CD14-positive monocyte (primary cell): ENCODE measurements around the gene FRY. TPM values are rescaled to one million over a fixed set of nuclear protein-coding genes. Genes with fewer than 3 reads are reported as not detected.

ENCODE experiments used
- DNase-seq, 3 donors: peaks; one replicate each; pipeline ENCODE4 v3.0.0-alpha.2; 2011 to 2022
- H2AFZ ChIP-seq: 2 replicates; pipeline ENCODE4 v1.6.0; 2012; ENCODE audit warnings: mild to moderate bottlenecking, low read depth, low read length, inconsistent platforms; ENCODE audit not compliant: insufficient read depth, poor library complexity, severe bottlenecking
- H3K27ac ChIP-seq, 2 donors: 1 replicate in 1 of 2; 2 replicates in 1 of 2; pipeline ENCODE4 v1.5.1; 2012 to 2013; ENCODE audit warnings: low read length in 2 of 2, control low read depth in 1 of 2, inconsistent platforms in 1 of 2, low read depth in 1 of 2, mild to moderate bottlenecking in 1 of 2
- H3K27me3 ChIP-seq, 2 donors: one replicate each; pipeline versions ENCODE4 v1.6.0 to v1.6.1; 2011 to 2013; ENCODE audit warnings: low read length in 2 of 2; ENCODE audit not compliant: control insufficient read depth in 2 of 2, insufficient read depth in 2 of 2
- H3K36me3 ChIP-seq, 2 donors: replicated peaks in 1 of 2; 1 replicate in 1 of 2; 2 replicates in 1 of 2; pipeline versions ENCODE4 v1.5.1 to v1.6.1; 2012 to 2013; ENCODE audit warnings: low read length in 2 of 2, control low read depth in 1 of 2, inconsistent platforms in 1 of 2, mild to moderate bottlenecking in 1 of 2; ENCODE audit not compliant: insufficient read depth in 2 of 2, control insufficient read depth in 1 of 2
- H3K4me1 ChIP-seq, 2 donors: 1 replicate in 1 of 2; 2 replicates in 1 of 2; pipeline versions ENCODE4 v1.5.1 to v1.6.1; 2012 to 2013; ENCODE audit warnings: low read length in 2 of 2, control low read depth in 1 of 2, inconsistent platforms in 1 of 2, mild to moderate bottlenecking in 1 of 2, moderate library complexity in 1 of 2; ENCODE audit not compliant: insufficient read depth in 2 of 2, control insufficient read depth in 1 of 2
- H3K4me2 ChIP-seq: replicated peaks from 2 replicates; pipeline ENCODE3; 2012; ENCODE audit warnings: low read length, moderate library complexity, mild to moderate bottlenecking; ENCODE audit not compliant: poor library complexity, severe bottlenecking; ENCODE audit errors: extremely low read depth
- H3K4me3 ChIP-seq, 3 experiments: fragments of 200-600 bp in 1 of 3; sonication (generic) in 1 of 3; replicated peaks in 1 of 3; 1 replicate in 2 of 3; 2 replicates in 1 of 3; pipeline ENCODE4 v1.5.1; 2011 to 2013; ENCODE audit warnings: low read length in 3 of 3, mild to moderate bottlenecking in 3 of 3, control low read depth in 2 of 3, low read depth in 2 of 3, inconsistent platforms in 1 of 3, moderate library complexity in 1 of 3
- H3K79me2 ChIP-seq: 2 replicates; pipeline ENCODE4 v1.6.0; 2012; ENCODE audit warnings: mild to moderate bottlenecking, control low read depth, inconsistent platforms, low read length, moderate library complexity; ENCODE audit not compliant: insufficient read depth
- H3K9ac ChIP-seq: 2 replicates; pipeline ENCODE4 v1.6.0; 2017; ENCODE audit warnings: low read length, mild to moderate bottlenecking; ENCODE audit not compliant: insufficient read depth, poor library complexity, severe bottlenecking
- H3K9me3 ChIP-seq, 2 donors: replicated peaks in 1 of 2; 1 replicate in 1 of 2; 2 replicates in 1 of 2; pipeline versions ENCODE4 v1.5.1 to v1.6.1; 2012 to 2013; ENCODE audit warnings: low read length in 2 of 2, control low read depth in 1 of 2; ENCODE audit not compliant: control insufficient read depth in 1 of 2, insufficient read depth in 1 of 2
- H4K20me1 ChIP-seq: 2 replicates; pipeline ENCODE4 v1.6.0; 2012; ENCODE audit warnings: mild to moderate bottlenecking, low read length, control low read depth, moderate library complexity; ENCODE audit not compliant: insufficient read depth
- H3K27ac Mint-ChIP-seq, 7 donors: one replicate each; pipeline ENCODE4 v1.8.0; 2020; ENCODE audit warnings: mild to moderate bottlenecking in 7 of 7, mixed read lengths in 7 of 7, moderate library complexity in 6 of 7, inconsistent platforms in 2 of 7
- H3K27me3 Mint-ChIP-seq, 3 donors: one replicate each; pipeline ENCODE4 v1.8.0; 2021 to 2022; ENCODE audit warnings: low read depth in 3 of 3, mild to moderate bottlenecking in 3 of 3, mixed read lengths in 3 of 3, moderate library complexity in 3 of 3, inconsistent platforms in 1 of 3
- H3K36me3 Mint-ChIP-seq, 2 donors: one replicate each; pipeline ENCODE4 v1.8.0; 2020; ENCODE audit warnings: mixed read lengths in 2 of 2, inconsistent platforms in 1 of 2, mild to moderate bottlenecking in 1 of 2
- H3K4me1 Mint-ChIP-seq: one replicate; pipeline ENCODE4 v1.8.0; 2020; ENCODE audit warnings: mild to moderate bottlenecking, mixed read lengths
- H3K4me3 Mint-ChIP-seq, 2 donors: one replicate each; pipeline ENCODE4 v1.8.0; 2020; ENCODE audit warnings: mild to moderate bottlenecking in 2 of 2, mixed read lengths in 2 of 2, moderate library complexity in 1 of 2
- H3K9me3 Mint-ChIP-seq, 7 donors: one replicate each; pipeline ENCODE4 v1.8.0; 2020 to 2022; ENCODE audit warnings: mixed read lengths in 7 of 7, mild to moderate bottlenecking in 6 of 7, moderate library complexity in 6 of 7, inconsistent platforms in 2 of 7
- WGBS: methylation state at CpG from one replicate; pipeline ENCODE4 v1.1.5; 2013; ENCODE audit warnings: missing lambda C conversion rate; ENCODE audit not compliant: insufficient coverage; 5-methylcytosine and 5-hydroxymethylcytosine counted together
- intact Hi-C, 2 donors: fragments of 100-400 bp; cut with micrococcal nuclease; formaldehyde crosslinking; loops; one replicate each; pipeline versions ENCODE4 v1.15.0 to v1.15.1; 2023
- polyA plus RNA-seq, 3 donors: library from polyadenylated mRNA; depleted of rRNA in 1 of 3; unstranded in 2 of 3; stranded (reverse) in 1 of 3; fragments of 300-500 nt in 2 of 3; fragments of >200 nt in 1 of 3; fragmentation: Illumina TruSeq in 2 of 3; gene quantifications; 1 replicate in 2 of 3; 2 replicates in 1 of 3; pipeline ENCODE4 v1.2.3, GENCODE V29; 2012 to 2021
- TF ChIP-seq, protein P1 (sequence below): fragments of 200-600 bp; IDR thresholded peaks from one replicate; pipeline ENCODE4 v1.8.0; 2022; ENCODE audit warnings: antibody characterized with exemption, mild to moderate bottlenecking

FRY gene
- polyA plus RNA-seq, 3 donors: 3.9 to 31.8 (median 5.0) TPM

DNA sequence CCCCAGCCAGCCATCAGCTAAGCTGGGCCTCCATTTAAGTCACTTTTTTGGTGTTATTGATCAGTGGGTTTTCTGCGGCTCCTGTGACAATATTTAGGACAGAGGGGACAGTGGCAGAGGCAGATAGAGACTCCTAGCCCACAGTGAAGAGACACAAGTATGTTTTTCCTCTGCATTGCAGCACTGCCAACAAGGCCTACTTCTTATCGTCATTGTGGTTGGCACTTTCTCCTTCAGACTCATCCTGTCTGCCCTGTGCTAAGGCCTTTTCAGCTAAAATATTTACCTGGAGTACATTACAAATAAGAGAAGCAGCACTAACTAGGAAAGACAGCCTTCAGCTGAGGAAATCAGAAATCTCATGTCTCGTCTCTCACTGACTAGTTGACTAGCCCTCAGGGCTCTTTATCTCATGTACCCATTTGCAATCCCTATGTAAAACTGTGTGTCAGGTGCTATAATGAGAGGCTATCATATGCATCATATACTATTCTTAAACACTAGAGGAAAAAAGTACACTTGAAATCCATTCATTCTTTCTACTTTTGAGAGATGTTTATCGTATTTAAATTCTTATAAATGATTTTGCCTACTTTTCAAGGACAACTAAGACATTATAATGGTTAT, 221.4 kb downstream of the FRY start:
- no peak overlapping the region for H3K9ac ChIP-seq
- no peak overlapping the region for H3K4me2 ChIP-seq
- H2AFZ ChIP-seq: no peak overlapping the region
- no peaks in the 10 kb centered on the region for H3K4me1 ChIP-seq
- DNase-seq: no peak
- no peak overlapping the region for H3K4me3 Mint-ChIP-seq
- peaks cover 99% of the 10 kb centered on the region in 2 donors for H3K36me3 ChIP-seq
- intact Hi-C loops: no loop called here
- H3K27ac Mint-ChIP-seq: peak overlapping the region in 1 of 7 donors; percentile 21
- WGBS: no CpG with 5 or more reads among the region's 4 CpGs
- no peak overlapping the region for H3K4me3 ChIP-seq
- H4K20me1 ChIP-seq: no peaks in the 10 kb centered on the region
- H3K9me3 ChIP-seq: no peaks in the 10 kb centered on the region
- H3K27ac ChIP-seq: no peak overlapping the region
- no peaks in the 10 kb centered on the region for H3K79me2 ChIP-seq
- H3K27me3 ChIP-seq: no peaks in the 10 kb centered on the region
- TF ChIP-seq, protein P1, sequence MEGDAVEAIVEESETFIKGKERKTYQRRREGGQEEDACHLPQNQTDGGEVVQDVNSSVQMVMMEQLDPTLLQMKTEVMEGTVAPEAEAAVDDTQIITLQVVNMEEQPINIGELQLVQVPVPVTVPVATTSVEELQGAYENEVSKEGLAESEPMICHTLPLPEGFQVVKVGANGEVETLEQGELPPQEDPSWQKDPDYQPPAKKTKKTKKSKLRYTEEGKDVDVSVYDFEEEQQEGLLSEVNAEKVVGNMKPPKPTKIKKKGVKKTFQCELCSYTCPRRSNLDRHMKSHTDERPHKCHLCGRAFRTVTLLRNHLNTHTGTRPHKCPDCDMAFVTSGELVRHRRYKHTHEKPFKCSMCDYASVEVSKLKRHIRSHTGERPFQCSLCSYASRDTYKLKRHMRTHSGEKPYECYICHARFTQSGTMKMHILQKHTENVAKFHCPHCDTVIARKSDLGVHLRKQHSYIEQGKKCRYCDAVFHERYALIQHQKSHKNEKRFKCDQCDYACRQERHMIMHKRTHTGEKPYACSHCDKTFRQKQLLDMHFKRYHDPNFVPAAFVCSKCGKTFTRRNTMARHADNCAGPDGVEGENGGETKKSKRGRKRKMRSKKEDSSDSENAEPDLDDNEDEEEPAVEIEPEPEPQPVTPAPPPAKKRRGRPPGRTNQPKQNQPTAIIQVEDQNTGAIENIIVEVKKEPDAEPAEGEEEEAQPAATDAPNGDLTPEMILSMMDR: no peak
- peaks cover 83 to 93% of the 10 kb centered on the region in 2 donors for H3K36me3 Mint-ChIP-seq
- no peaks in the 10 kb centered on the region for H3K4me1 Mint-ChIP-seq
- no peaks in the 10 kb centered on the region for H3K9me3 Mint-ChIP-seq
- peaks cover 0 to 2% (median 0%) of the 10 kb centered on the region in 3 donors for H3K27me3 Mint-ChIP-seq

DNA sequence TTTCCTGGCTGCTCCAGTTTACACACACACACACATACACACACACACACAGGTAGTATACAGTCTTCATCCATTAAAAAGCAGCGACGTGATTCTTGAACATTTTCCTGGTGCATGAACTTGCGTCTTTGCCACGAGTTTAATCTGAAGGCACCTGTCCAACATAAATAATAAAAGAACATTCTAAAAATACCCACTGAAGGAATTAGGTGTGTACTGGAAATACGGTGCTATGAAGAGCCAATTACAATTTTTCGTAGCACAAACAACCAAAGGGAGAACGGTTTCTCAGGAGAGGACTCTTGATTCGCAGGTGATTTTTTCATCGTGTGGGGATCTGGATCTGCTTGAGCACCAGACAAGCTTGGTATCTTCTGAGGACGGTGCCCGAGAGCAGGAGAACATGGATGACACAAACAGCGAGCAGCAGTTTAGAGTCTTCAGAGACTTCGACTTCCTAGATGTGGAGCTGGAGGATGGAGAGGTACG, 222.4 kb downstream of the FRY start:
- no peak overlapping the region for H2AFZ ChIP-seq
- no peak overlapping the region for H3K4me2 ChIP-seq
- Mint-ChIP-seq H3K4me3 (no peak overlapping the region), H3K27me3 (peaks cover 0 to 2% (median 0%) of the 10 kb centered on the region in 3 donors), H3K4me1 (no peaks in the 10 kb centered on the region), H3K27ac (peak overlapping the region in 2 of 7 donors; percentile 54 to 71), H3K9me3 (no peaks in the 10 kb centered on the region), H3K36me3 (peaks cover 82 to 89% of the 10 kb centered on the region in 2 donors)
- H3K36me3 ChIP-seq: peaks cover 96 to 100% of the 10 kb centered on the region in 2 donors
- 98% methylated on average over 7 of the region's 14 CpGs for whole genome bisulfite sequencing
- H4K20me1 ChIP-seq: no peaks in the 10 kb centered on the region
- no peaks in the 10 kb centered on the region for H3K79me2 ChIP-seq
- intact Hi-C loops: no loop called here
- H3K9me3 ChIP-seq: no peaks in the 10 kb centered on the region
- TF ChIP-seq, protein P1: no peak
- no peak for DNase-seq
- no peaks in the 10 kb centered on the region for H3K4me1 ChIP-seq
- no peak overlapping the region for H3K27ac ChIP-seq
- H3K9ac ChIP-seq: no peak overlapping the region
- H3K4me3 ChIP-seq: no peak overlapping the region
- no peaks in the 10 kb centered on the region for H3K27me3 ChIP-seq
